H1 (cell line): Measurements from ENCODE around the gene QPCTL. TPM values are rescaled to one million over a fixed set of nuclear protein-coding genes. Genes with fewer than 3 reads are reported as not detected.

Source experiments
- polyA plus RNA-seq, 7 experiments: library from polyadenylated mRNA; depleted of rRNA in 3 of 7; stranded (reverse) in 5 of 7; unstranded in 2 of 7; fragments of >200 nt in 5 of 7; fragments of 200-250 nt in 2 of 7; gene quantifications; 1 replicate in 5 of 7; 2 replicates in 1 of 7; 4 replicates in 1 of 7; pipeline versions ENCODE4 v1.2.1 to v1.2.3, GENCODE V29; 2011 to 2013; ENCODE audit warnings: missing spikeins in 2 of 7, mixed read lengths in 2 of 7
- total RNA-seq: library from RNA; stranded (reverse); fragmentation: NEBNext Ultra II Directional; extraction: Animal tissue kit (Norgen Biotek cat#: 25700); gene quantifications from 2 replicates; pipeline ENCODE4 v1.2.1, GENCODE V29; 2021
- TF ChIP-seq, protein P1 (sequence below): fragments of 300-600 bp; sonication (generic); IDR thresholded peaks from 2 replicates; pipeline ENCODE4 v1.7.1; 2012; ENCODE audit warnings: low read length, moderate library complexity, mild to moderate bottlenecking, inconsistent platforms; ENCODE audit not compliant: insufficient replicate concordance

QPCTL gene
- total and polyA plus RNA-seq, 2 of the 8 experiments (the other 6 are each of a cell fraction or from before 2014, with no cell fraction given), result 25.2 to 35.3 TPM

DNA sequence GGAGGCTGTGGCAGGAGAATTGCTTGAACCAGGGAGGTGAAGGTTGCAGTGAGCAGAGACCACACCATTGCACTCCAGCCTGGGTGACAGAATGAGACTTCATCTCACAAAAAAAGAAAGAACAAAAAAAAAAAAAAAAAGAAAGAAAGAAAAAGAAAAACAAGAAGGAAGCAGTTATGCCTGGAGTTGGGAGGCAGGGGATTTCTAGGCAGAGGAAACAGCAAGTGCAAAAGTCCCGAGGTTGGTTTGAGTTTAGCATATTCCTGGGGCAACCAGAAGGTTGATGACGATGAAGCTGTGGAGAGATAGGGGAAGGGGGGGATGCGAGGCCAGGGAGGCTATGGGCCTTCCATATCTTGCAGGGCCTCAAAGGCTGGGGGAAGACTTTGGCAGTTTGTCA is 41.7 kb upstream of the QPCTL start (continued):
- TF ChIP-seq, protein P1, sequence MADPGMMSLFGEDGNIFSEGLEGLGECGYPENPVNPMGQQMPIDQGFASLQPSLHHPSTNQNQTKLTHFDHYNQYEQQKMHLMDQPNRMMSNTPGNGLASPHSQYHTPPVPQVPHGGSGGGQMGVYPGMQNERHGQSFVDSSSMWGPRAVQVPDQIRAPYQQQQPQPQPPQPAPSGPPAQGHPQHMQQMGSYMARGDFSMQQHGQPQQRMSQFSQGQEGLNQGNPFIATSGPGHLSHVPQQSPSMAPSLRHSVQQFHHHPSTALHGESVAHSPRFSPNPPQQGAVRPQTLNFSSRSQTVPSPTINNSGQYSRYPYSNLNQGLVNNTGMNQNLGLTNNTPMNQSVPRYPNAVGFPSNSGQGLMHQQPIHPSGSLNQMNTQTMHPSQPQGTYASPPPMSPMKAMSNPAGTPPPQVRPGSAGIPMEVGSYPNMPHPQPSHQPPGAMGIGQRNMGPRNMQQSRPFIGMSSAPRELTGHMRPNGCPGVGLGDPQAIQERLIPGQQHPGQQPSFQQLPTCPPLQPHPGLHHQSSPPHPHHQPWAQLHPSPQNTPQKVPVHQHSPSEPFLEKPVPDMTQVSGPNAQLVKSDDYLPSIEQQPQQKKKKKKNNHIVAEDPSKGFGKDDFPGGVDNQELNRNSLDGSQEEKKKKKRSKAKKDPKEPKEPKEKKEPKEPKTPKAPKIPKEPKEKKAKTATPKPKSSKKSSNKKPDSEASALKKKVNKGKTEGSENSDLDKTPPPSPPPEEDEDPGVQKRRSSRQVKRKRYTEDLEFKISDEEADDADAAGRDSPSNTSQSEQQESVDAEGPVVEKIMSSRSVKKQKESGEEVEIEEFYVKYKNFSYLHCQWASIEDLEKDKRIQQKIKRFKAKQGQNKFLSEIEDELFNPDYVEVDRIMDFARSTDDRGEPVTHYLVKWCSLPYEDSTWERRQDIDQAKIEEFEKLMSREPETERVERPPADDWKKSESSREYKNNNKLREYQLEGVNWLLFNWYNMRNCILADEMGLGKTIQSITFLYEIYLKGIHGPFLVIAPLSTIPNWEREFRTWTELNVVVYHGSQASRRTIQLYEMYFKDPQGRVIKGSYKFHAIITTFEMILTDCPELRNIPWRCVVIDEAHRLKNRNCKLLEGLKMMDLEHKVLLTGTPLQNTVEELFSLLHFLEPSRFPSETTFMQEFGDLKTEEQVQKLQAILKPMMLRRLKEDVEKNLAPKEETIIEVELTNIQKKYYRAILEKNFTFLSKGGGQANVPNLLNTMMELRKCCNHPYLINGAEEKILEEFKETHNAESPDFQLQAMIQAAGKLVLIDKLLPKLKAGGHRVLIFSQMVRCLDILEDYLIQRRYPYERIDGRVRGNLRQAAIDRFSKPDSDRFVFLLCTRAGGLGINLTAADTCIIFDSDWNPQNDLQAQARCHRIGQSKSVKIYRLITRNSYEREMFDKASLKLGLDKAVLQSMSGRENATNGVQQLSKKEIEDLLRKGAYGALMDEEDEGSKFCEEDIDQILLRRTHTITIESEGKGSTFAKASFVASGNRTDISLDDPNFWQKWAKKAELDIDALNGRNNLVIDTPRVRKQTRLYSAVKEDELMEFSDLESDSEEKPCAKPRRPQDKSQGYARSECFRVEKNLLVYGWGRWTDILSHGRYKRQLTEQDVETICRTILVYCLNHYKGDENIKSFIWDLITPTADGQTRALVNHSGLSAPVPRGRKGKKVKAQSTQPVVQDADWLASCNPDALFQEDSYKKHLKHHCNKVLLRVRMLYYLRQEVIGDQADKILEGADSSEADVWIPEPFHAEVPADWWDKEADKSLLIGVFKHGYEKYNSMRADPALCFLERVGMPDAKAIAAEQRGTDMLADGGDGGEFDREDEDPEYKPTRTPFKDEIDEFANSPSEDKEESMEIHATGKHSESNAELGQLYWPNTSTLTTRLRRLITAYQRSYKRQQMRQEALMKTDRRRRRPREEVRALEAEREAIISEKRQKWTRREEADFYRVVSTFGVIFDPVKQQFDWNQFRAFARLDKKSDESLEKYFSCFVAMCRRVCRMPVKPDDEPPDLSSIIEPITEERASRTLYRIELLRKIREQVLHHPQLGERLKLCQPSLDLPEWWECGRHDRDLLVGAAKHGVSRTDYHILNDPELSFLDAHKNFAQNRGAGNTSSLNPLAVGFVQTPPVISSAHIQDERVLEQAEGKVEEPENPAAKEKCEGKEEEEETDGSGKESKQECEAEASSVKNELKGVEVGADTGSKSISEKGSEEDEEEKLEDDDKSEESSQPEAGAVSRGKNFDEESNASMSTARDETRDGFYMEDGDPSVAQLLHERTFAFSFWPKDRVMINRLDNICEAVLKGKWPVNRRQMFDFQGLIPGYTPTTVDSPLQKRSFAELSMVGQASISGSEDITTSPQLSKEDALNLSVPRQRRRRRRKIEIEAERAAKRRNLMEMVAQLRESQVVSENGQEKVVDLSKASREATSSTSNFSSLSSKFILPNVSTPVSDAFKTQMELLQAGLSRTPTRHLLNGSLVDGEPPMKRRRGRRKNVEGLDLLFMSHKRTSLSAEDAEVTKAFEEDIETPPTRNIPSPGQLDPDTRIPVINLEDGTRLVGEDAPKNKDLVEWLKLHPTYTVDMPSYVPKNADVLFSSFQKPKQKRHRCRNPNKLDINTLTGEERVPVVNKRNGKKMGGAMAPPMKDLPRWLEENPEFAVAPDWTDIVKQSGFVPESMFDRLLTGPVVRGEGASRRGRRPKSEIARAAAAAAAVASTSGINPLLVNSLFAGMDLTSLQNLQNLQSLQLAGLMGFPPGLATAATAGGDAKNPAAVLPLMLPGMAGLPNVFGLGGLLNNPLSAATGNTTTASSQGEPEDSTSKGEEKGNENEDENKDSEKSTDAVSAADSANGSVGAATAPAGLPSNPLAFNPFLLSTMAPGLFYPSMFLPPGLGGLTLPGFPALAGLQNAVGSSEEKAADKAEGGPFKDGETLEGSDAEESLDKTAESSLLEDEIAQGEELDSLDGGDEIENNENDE, result no peak
